GM18498 (cell line): ENCODE data around the gene HPSE2.

Experiments
- ATAC-seq: cut with Tn5 transposase; IDR thresholded peaks from one replicate; pipeline ENCODE4 v1.9.1; 2021; ENCODE audit warnings: mild to moderate bottlenecking, moderate library complexity; ENCODE audit not compliant: unreplicated experiment

The HPSE2 gene

GRCh38 chr10:98632456-98633150 is 603.0 kb downstream of the HPSE2 start:
- ATAC-seq: no peak

GRCh38 chr10:98628206-98628605 is 607.4 kb downstream of the HPSE2 start:
- no peak for ATAC-seq

DNA sequence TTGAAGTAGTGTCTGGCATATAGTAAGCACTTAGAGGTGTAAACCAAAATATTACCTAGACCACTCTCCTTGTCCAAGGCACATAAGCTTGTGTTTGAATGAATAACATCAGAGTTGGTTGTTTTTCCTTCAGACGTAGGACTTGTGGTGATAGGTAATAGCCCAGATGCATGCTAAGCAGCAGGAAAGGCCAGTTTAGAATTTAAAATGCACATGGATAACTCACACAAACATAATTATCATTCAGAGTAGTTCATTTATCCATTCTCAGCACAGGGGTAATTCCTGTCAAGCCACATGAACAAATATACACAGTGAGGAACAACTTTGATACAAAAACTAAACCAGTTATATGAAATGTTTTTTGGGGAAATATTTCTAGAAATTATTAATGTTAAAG is 607.9 kb downstream of the HPSE2 start:
- no peak for ATAC-seq

DNA sequence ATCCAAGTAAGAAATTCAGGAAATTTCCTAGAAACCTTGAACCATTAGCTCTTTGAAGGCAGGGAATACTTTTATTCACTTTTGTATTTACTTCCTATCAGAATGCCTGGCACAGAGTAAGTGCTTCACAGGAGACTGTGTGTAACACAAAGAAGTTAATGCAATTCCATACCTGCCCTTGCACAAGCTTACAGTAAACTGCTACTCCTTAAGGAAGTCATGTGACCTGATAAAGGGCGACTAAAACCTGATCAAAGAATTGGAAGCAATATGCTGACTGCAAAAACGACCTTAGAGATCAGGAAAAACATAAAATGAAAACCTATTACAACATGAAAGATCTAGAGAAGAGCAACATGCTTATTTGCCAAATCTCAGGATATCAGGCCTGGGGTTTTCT is 610.7 kb downstream of the HPSE2 start:
- ATAC-seq: no peak

DNA sequence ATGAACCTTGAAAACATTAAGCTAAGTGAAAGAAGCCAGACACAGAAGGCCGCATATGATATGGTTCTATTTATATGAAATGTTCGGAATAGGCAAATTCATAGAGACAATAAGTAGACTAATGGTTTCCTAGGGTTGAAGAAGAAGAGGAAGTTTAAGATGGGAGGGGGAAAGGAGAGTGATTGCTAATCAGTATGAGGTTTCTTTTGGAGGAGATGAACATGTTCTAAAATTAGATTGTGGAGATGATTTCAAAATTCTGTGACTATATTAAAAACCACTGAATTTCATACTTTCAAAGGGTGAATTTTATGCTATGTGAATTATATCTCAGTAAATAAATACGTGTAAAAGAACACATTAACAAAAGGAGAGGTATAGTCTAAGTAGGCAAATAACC is 612.5 kb downstream of the HPSE2 start:
- ATAC-seq: no peak

- no peak for ATAC-seq
These were observed 614.0 kb downstream of the HPSE2 start for GRCh38 chr10:98621630-98622029.

DNA sequence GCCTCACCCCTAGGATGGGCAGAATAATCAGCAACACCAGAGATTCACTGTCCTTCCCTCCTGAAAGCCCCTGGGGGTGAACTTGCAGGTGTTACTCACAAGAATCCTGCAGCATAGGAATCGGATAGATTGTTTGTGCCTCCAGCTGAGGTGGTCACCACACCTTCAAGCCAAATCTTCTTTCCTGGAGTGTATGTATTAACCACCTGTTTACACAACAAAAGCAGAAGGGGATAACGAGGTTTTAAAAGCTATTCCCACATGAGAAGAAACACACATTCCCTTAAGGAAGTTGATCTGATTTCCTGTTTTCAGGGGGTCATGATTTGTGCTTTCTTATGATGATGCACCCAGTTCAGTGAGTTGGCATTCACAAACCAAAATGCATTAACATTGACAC is 615.1 kb downstream of the HPSE2 start:
- ATAC-seq: no peak

DNA sequence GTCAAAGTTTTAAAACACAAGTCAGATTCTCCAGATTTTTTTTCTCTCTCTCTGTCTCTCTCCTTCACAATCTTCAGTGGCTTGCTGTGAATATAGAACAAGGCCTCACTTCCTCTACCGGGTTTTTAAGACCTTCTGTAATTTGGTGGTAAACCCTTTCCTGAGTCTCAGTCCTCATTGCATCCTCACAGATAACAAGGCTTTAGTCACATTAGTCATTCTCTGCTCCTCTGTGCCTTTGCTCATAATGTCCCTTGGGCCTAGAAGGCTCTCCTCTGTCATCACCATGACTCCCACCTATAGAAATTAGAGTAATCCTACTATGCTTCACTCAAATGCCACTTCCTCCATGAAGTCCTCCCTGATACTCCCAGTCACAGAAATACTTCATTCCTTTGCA is 616.2 kb downstream of the HPSE2 start:
- no peak for ATAC-seq

DNA sequence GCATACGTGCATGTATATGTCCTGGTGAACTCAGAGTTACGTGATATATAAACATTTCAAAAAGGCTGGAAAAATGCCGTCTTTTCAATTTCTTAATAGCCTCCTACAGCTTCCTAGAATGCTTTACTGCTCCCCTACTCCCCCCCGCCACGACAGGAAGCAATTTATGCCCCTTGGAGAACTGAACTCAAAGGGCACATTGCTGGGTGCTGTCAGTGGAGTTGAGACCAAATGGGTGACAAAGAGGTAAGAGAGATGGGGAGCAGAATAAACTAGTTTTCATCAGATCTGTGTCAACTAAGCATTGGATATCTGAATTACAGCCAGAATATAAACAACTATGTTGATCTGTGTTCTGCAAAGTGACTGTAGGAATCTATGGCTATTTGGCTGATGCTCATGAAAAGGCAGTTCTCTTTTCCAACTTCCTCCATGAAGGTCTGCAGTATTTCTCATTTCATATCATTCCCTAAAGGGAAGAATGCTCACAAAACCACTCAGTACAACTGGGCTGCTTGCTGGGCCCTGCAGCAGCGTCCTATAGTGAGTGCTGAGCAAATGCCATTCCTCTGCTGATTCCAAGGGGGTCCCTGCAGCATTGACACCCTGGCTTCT is 617.6 kb downstream of the HPSE2 start:
- no peak for ATAC-seq

GRCh38 chr10:98613446-98613845 is 622.2 kb downstream of the HPSE2 start:
- no peak for ATAC-seq

GRCh38 chr10:98611436-98611835 is 624.2 kb downstream of the HPSE2 start:
- no peak for ATAC-seq

DNA sequence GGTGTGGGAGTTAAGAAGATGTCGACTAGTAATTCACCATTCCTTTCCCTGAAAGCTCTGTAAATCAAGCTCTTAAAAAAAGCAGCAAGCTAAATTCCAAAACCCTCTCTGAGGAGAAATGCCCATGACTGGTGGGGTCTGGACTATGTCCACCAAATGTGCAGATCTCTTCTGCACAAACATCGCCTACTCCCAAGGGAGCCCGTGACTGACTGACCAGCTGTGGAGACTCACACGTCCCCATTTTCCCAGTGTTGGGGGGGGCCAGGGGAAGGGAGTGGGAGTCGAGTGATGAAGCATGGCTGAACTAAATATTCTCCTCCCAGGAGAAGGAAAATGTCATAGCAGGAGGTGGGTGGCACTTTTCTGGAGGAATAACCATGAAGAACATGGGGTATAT is 624.8 kb downstream of the HPSE2 start:
- no peak for ATAC-seq

DNA sequence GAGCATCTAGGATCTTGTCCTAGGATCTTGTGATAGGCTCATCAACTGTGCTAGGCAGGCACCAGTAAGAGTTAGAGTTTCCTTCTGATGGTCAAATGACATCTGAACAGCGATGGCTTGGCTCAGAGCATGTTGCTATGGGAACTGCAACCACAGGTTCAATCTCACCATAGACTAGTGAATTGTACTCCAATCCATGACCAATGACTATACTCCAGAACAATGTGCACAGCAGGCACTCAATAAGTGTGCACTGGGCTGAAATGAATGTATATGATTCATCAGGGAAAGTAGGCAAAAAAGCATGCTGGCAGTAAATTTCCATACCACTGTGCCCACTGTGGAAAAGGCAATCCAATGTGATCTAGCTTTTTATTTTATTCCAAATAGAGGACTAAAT is 625.4 kb downstream of the HPSE2 start:
- ATAC-seq: no peak

DNA sequence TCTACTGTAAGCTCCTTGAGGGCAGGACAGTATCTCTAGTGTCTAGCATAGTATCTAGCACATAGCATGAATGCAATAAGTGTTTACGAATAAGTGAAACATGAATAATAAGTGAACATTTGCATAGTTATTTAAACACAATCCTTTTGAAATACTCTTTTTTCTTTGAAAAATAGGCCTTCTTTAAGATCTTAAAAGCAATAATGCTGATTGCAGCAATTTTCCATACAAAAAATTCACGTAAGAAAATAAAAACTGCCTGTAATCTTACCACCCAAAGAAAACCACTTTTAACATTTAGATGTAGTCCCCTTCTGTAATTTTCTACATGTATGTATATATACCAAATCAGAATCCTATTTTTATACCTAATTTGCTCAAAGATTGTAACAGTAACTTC is 626.4 kb downstream of the HPSE2 start:
- ATAC-seq: no peak

GRCh38 chr10:98608411-98608810 is 627.2 kb downstream of the HPSE2 start:
- no peak for ATAC-seq

DNA sequence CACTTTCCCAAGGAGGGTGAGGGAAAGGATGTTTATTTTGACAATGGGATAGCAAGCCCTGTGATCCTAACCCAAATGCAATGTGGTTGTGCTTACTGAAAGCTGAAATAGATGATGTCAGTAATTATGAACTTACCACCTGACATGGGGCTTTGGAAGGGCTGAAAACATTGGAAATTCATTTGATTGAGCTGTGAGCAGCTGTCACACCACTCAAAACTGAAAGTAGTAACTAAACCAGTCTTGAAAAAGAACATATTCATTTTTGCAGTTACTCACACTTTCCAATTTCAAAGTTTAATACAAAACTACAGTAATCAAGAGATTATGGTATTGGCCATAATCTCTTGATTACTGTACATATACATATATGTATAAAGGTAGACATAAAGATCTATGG is 633.4 kb downstream of the HPSE2 start:
- ATAC-seq: no peak

DNA sequence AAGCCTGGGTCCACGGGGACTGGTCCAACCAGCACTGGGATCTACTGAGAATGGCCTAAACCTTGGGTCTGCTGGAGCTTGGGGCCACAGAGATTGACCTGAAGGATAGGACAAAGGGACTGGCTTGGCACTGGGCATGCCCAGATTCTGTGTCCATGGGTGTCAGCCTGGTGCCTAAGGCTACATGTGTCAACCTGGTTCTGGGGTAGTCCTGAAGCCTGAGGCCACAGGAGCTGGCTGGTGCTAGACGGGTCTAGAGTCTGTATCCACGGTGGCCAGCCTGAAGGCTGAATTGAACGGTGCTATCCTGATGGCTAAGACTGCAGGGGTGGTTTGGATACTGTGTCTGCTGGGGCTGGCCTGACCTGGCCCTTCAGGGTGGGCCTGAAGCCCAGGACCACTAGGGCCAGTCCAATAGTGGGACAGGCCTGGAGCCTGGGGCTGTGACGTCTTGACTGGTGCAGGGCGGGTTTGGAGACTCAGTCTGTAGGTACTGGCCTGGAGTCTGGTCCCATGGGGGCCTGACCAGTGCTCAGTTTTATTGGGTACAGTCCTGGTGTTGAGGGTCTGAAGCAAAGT is 636.5 kb downstream of the HPSE2 start:
- no peak for ATAC-seq

DNA sequence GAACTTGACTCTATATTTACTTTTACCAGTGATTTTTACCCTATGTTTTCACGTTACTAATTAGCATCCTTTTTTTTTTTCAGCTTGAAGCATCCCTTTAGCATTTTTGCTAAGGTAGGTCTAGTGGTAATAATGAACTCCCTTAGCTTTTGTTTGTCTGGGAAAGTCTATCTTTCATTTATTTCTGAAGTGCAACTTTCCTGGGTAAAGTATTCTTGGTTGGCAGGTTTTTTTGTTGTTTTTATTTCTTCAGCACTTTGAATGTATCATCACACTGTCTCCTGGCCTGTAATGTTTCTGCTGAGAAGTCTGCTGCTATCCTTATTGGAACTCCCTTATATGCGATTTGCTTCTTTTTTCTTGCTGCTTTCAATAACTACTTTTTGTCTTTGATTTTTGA is 639.2 kb downstream of the HPSE2 start:
- ATAC-seq: no peak

DNA sequence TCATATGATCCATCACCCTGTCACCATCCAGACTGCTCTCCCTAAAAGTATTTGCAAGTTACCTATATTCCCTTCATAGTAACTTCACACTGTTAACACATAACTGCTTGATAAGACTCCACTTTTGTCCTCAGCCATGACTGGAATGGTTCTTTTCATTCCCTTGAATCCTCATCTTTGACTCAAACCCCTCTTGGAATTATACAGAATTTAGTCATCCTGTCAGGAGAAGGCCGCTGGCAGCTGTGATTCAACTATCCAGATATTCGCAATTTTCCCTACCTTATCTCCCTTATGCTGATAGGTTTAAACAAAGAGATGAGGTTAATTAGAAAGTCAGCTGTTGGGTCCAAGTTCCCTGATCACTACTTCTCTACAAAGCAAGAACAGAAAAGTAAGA is 646.0 kb downstream of the HPSE2 start:
- ATAC-seq: no peak

GRCh38 chr10:98589007-98589406 is 646.6 kb downstream of the HPSE2 start:
- ATAC-seq: no peak

GRCh38 chr10:98587156-98587837 is 648.4 kb downstream of the HPSE2 start:
- no peak for ATAC-seq

GRCh38 chr10:98586096-98586495 is 649.6 kb downstream of the HPSE2 start:
- no peak for ATAC-seq
